NCI-H2029 treated with DMSO at 0.1 percent for 48 hours (cell line): ENCODE data around the gene UNC13A.

Experiments
- DNase-seq: peaks from one replicate; lab custom pipeline; 2025; lab: John Stamatoyannopoulos, UW

The UNC13A gene

DNA sequence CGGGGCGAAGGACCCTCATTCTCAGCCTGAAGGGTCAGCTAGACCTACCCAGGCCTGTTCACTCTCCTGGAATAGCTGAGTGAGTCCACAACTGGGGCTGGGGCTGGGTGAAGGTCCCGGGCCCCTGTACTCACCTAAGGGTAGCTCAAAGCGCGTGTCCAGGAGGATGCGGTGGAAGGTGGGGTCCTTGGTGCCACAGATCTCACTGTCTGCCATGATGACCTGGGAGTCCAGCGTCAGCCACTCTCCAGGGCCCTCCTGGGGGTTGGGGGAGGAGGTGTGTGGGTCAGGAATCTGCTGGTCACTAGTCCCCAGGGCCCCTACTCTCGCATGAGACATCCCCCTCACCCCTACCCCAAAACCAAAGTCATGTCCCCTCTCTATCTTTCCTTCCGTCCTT, 18.7 kb downstream of the UNC13A start:
- DNase-seq = no peak

DNA sequence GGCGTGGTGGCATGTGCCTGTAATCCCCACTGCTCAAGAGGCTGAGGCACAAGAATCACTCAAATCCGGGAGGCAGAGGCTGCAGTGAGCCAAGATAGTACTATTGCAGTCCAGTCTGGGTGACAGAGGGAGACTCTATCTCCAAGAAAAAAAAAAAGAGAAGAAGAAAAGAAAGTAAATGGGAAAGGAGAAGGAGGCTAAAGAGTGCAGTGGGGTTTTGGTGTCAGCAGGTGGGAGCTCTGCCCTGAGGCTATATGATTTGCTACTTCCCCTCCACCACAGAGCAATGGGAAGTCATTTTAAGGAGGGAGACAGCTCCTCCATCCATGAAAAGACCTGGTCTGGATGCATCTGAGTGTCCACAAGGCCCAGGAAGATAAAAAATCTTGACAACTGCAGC, 23.1 kb downstream of the UNC13A start:
- DNase-seq = no peak

DNA sequence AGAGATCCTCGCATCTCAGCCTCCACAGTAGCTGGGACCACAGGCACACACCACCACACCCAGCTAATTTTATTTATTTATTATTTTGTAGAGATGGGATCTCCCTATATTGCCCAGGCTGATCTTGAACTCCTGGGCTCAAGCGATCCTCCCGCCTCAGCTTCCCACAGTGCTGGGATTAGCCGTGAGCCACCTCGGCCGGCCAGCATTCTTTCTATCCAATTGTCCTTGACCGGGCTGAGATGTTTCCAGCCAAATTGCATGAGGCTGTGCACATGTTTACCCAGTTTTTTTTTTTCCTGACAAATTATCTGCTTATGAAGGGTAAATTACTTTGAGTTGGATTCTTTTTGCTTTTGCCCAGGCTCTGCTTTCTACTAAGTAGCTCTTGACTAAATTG, 28.2 kb downstream of the UNC13A start:
- no peak for DNase-seq

DNA sequence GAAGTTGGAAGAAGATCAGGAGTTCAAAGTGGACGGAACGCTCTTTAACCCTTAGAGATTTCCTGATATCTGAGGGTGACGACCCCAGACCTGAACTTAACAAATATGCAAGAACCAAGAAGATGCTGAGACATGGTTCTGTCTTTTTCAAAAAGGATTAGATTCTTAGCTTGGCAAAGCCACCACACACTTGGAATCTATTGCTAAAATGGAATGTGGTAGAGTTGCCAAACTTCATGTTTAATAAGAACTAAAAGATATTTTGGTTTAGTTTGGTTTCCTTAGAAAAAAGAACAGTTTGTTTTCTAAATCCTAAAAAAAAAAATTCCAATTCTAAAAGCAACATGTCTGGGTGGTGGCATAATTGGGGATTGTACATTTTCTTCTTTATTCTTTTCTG, 29.5 kb downstream of the UNC13A start:
- DNase-seq = no peak

DNA sequence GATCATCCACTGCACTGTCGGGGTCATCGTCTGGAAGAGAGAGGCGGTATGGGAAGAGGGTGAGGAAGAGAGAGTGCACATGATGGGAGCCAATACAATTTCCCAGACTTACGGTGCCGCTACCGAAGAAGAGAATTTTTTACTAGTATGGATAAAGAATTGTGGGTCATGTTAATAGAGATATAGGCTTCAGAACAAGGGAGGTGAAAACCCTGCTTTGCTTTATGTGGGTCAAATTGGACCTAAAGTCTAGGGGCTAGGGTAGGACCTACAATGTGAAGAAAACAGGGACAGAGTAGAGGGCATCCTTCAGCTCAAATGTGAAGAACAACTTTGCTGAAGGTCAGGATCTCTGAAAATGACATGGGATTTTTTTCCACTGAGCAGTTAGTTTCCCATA, 29.9 kb downstream of the UNC13A start:
- no peak for DNase-seq

DNA sequence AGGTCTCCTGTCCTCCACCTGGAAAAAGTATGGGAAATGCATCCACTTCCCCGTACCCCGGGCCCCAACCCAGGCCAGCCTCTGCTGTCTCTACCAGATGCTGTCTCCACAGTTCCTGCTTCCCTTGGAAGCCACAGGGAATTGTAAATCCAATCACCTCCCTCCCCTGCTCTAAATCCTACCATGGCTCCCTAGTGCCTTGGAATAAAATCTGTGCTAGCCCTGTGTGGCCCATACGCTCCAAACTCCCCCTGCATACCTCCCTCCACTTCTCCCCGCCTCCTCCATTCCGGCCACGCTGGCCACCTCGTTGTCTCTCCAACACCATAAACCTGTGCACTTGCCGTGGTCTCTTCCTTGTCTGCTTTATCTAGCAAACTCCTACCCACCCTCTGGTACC, 31.2 kb downstream of the UNC13A start:
- no peak for DNase-seq

DNA sequence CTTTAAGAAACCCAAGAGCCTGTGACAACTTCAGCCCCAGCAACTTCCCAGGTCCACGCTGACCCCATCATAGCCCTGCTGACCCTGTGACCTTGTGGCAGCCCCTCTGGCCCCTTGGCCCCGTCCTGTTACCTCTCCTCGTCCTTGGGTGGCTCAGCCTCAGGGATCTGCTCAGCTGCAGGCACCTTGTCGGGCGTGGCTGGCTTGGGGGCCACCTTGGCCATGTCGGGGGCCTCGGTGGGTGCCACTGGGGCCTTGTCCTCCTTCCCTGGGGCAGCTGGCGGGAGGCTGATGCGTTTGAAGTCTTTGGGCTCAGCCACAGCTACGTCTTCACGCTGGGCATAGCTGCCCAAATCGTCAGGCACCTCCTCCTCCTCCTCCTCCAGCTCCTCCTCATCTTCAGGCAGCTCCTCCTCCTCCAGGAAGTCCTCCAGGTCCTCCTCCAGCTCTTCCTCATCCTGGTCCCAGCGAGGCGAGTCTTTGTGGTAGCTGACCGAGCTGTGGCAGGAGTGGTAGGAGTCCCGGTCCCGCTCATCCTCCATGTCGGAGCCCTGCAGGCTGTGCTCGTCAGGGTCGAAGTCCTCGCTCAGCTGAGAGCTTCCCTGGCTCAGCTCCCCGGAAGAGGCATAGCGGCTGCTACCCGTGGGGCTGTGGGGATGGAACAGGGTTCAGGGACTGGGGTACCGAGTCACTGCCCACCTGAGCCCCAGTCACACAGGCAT, 32.2 kb downstream of the UNC13A start:
- DNase-seq = no peak

DNA sequence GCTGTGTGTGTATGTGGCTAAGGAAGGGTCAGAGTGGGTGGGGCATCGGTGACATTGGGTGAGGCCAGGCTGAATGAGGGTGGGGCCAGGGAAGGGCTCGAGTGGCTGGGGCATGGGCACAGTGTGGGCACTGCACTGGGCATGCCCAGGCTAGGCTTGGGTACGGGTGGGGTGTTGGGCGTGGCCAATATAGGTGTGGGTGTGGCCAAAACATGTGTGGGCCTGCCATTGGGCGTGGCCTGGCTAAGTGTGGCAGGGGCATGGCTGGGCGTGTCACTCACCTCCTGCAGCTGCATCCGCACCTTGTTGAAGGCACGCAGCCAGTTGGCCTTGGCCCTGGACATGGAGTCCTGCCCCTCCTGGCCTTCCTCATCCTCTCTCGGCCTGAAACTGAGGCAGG, 33.2 kb downstream of the UNC13A start:
- DNase-seq = no peak

DNA sequence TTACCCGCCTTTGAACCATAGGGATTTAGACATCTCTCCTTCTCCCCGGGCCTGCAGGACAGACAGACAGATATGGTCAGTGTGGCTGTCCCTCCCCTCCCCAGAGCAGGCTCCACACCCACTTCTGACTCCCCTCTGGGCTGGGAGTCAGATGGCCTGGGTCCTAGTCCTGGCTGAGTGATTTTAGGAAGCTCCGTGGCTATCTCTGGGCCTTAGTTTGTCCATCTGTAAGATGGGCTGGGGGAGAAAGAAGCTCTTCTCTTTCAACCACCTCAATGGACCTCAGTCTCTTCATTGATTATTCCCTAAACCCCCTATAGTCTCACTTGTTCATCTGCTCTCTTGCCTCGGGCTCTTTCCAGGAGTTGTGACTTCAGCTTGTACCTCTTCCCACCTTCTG, 35.5 kb downstream of the UNC13A start:
- DNase-seq = no peak

DNA sequence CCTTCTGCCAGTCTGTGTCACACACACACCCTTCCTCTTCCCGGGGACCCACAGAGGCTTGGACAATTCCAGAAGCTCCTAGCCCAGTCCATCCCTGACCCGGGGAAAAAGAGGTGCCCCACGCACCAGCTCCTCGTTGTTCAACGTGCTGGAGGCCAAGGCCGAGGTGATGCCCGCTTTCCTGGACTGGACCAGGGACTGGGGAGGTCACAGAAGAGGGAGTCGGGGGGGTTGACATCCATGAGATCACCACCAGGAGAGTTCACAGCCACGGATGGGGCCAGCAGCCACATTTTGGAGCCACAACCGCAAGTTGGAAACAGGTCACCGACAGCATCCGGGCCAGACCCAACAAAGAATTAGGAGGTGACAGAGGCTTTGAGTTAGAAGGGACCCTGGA, 39.4 kb downstream of the UNC13A start:
- no peak for DNase-seq

DNA sequence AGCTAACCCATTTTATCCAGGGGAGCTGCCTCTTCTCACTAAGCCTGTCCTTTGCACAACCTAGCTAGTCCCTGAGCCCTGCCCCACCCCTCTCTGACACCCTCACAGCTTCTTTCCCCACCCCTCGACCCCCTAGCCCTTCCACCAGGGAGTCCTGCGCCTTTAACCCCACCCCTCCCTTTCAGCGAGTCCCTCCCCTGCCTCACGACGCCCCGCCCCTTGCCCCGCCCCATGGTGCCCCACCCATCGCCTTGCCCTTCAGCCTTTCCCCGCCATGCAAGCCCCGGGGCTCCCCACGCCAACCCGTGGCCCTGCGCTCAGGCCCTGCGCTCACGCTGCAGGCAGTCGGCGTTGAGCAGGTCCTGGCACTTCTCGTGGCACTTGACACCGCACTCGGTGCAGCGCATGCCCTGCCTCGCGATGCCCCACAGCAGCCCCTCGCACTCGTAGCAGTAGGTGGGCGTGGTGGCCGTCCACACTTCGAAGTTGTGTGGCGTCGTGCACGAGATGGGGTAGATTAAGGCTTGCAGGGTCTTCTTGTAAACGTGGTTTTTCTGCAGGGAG, 40.0 kb downstream of the UNC13A start:
- no peak for DNase-seq

DNA sequence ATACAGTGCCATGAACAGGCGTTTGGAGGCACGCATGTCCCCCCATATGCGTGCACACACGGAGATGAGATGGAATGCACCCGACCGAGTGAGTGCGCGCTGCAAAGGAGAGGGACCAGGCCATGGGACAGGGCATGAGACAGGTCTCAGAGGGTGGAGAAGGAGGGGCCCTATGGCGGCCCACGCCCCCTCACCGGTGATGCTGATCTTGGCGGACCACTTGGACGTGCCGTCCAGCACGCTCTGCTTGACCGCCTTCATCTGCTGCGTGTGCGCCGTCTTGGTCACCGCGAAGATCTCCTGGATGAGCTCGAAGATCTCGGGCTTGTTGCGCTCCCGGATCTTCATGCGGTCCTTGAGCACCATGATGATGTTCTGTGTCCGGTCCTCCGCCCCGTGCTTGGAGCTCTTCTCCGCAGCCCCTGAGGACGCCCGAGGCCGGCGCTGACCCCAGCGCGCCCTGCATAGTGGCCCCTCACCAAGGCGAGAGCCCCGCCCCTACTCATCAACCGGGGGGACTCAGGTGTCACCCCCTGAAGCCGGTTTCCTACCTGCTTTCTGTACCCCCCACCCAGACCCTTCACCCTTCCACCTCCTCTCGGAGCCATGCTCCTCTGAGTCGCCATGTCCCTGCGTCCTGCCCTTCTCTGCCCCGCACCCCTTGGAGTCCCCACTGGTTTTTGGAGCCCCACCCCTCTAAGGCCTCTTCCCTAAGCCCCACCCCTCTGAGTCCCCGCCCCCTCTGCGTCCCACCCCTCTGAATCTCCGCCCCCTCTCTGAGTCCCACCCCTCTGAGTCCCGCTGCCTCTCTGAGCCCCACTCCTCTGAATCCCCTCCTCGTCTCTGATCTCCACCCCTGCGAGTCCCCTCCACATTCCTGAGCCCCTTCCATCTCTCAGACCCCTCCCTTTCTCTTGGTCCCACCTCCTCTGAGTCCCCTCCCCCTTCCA, 40.8 kb downstream of the UNC13A start:
- DNase-seq = no peak

DNA sequence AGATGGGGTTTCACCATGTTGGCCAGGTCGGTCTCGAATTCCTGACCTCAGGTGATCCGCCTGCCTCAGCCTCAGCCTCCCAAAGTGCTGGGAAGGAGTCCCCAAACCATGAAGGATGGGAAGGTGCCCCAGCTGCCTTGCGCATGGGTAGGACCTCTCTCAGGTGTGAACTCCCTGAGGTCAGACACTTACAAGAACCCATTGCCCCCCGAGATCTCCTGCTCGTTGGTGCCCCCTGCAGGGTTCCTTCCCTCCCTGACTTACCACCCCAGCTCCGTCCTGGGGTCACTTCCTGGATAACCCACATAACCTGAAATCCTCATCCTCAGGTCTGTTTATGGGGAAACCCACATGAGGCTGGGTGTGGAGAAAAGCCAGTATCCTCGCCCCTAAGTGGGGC, 41.7 kb downstream of the UNC13A start:
- DNase-seq = no peak

DNA sequence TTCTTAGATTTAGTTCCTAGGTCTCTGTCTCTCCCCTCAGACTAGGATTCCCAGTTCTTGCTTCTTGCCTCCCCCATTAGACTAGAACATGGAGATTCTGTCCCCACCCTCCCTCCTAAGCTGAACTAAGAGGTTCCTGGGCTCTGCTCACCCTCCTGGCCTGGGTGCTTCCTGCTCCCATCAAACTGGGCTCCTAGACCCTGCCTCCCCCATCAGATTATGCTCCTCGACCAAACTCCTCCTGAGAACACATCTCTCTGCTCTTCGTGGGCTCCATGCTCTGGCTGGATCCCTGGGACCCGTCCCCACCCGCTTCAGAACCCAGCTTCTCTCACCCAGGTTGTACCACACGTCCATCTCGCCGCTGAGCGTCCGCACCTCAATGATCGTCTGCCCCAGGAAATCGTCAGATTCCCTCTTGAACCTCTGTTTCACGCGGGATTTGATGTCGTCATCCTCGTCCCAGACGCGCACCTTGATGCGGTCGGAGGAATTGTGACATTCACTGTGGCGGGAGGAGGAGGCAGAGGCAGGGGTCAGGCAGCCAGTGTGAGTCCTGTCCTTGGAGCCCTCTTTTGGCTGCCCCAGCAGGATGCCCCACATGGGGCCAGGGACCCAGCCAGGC, 42.7 kb downstream of the UNC13A start:
- DNase-seq = no peak

DNA sequence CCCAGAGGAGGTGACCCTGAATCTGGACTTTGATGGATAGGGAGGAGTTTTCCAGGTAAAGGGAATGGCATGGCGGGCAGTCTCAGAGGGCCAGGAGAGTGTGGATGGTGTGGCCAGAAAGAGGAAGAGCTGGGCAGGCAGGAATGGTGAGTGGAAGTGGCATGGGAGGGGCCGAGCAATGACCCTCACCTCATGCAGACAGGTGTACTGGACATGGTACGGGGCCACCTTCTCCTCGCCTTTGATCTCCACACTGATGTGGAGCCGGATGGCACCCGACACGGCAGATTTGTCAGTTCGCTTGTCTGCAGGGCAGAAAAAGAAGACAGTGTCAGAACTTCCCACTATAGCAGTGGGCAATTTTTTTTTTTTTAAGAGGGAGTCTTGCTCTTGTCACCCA, 45.5 kb downstream of the UNC13A start:
- DNase-seq = no peak

DNA sequence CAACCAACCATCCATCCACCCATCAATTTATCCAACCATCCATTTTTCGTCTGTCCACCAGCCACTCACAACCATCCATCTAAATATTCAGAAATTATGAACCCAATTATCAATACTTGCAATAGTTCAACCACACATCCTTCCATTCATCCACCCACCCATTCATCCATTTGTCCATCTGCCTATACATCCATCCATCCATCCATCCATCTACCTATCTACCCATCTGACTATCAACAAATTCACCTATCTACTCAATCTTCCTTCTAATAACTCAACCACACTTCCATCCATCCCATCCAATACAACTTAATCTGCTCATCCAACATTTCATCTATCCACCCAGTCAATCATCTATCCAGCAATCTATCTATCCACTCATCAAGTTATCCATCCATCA, 46.3 kb downstream of the UNC13A start:
- DNase-seq = no peak

DNA sequence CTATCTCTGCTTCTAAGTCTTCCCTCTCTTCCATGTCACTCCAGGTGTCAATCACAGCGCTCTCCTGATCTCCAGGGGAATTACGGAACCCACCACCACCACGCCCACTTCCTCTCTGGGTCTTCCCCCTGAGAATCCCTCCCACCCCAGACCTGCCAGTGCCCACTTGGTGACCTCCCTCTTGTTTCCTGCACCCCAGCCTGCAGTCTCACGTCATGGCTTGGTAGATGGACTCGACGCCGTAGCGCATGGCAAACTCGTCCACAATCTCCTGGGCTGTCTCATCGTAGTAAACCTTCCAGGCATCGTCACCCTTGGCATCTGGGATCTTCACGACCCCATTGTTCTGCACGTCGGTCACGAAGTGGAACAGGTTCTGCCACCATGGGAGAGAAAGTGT, 47.0 kb downstream of the UNC13A start:
- DNase-seq = no peak

DNA sequence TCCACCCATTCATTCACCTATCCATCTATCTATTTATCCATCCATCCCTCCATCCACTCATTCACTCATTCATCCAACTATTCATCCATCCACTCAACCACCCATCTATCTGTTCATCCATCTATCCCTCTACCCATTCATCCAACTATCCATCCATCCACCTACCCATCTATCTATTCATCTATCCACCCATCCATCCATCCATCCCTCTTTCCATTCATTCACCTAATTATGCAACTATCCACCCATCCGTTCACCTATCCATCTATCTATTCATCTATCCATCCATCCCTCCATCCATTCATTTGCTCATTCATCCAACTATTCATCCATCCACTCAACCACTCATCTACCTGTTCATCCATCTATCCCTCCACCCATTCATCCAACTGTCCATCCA, 54.5 kb downstream of the UNC13A start:
- DNase-seq = no peak

DNA sequence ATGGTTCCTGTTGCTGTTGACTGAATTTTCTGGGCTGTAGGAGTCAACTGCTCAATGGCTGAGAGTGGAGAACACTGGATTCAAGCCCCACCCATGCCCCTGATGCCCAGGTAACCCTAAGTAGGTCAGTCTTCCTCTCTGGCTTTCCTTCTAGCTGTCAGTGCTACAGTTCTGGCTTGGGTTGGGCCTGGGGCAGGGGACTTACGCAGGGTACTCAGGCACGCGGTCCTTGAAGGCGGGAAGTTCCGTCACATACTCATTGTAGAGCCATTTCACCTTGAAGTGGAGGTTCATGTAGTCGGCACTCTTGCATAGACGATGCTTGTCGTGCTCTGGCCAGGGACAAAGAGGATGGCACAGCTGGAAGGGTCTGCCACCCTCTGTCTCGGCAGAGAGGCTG, 55.6 kb downstream of the UNC13A start:
- no peak for DNase-seq

DNA sequence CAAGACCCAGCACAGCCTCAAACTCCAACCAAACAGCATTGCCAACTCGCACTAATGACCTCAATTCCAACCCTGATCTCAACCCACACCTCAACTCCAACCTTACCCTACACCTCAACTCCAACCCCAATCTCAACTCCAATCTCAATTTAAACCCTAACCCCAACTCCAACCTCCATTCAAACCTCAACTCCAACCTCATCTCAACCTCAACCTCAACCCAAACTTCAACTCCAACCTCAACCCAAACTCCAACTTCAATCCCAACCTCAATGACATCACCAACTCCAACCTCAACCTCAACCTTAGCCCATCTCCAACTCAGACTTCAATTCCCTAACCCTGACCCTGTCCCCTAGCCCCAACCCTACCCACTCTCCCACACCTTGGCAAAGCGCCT, 58.4 kb downstream of the UNC13A start:
- DNase-seq = no peak

DNA sequence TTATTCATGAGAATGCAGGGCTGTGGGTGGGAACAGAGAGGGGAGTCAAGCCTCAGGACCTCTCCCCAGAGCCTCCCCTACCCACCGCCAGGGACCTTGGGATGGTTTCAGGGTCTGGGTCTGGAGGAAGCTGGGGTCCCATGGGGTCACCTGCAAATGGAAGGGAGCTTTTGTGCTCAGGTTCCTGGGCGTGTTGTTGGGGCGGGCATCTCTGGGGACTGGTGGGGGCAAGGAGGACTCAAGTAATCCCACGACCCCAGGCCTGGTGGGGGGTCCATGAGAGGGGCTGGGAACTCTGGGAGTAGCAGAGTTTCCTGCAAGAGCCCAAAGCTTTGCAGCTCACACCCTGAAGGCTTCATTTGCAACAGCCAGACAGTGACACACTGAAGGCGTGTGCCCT, 60.2 kb downstream of the UNC13A start:
- no peak for DNase-seq

DNA sequence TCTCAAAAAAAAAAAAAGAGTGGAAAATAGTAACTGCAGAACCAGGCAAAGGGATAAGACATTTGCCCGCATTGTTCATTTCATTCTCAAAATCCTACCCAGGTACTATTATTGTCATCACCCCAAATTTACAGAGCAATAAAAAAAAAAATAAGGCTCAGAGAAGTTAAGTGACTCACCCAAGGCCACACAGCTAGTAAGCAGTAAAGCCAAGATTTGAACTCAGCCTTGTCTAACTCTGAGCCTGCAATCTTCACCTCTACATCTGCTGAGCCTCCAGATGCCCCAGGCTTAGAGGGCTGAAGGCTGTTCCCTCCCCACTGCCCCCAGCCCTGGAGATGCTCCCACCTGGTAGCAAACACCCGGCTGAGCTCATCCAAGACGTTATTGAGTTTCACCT, 61.0 kb downstream of the UNC13A start:
- no peak for DNase-seq
